ENCODE results near the gene SPINK14. TPM values are rescaled to one million over a fixed set of nuclear protein-coding genes. Genes with fewer than 3 reads are reported as not detected.

The SPINK14 gene, protein sequence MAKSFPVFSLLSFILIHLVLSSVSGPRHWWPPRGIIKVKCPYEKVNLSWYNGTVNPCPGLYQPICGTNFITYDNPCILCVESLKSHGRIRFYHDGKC
- not detected for total RNA-seq

DNA sequence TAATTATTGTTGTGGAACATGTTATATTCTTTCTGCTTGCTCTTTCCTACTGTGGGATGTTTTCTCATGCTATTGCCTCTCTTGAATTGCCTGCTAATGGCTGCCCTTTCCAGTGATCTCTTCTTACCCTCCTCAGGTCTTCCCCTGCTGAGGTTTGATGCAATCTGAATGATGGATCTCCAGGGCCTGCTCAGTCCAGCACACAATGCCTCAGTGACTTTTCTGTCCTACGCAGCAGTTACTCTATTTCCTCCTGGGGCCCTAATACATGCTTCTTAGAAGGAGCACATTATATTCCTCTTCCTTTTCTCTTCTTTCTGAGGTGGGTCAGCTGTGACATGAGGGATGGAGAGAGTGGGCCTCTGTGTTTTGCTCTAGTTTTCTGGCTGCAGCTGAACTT is at the start of gene SPINK14:
SPINK14 (plus strand) TSS at position 301 of the 400 bp plus-strand sequence. CDS start 1,187 bp downstream, outside the sequence.
- Histone ChIP-seq H3K4me1 (no peaks in the 10 kb centered on the region), H3K4me3 (no peak within 1 kb of the TSS), H3K9me3 (no peaks in the 10 kb centered on the region), H3K36me3 (no peaks in the 10 kb centered on the region), H3K27ac (no peak within 1 kb of the TSS), H3K27me3 (no peaks in the 10 kb centered on the region)
- in situ Hi-C loops (cut with MboI; ENCODE audit: low sequenced_read_pairs in 4 of 4): no loop called here
- intact Hi-C loops (cut with DNase I; ENCODE audit: low total_unique reads): no loop called here
- no peak for TF ChIP-seq POLR2A (IDR thresholded peaks at IDR 0.05)
- no peak for DNase-seq
- ATAC-seq: no peak

DNA sequence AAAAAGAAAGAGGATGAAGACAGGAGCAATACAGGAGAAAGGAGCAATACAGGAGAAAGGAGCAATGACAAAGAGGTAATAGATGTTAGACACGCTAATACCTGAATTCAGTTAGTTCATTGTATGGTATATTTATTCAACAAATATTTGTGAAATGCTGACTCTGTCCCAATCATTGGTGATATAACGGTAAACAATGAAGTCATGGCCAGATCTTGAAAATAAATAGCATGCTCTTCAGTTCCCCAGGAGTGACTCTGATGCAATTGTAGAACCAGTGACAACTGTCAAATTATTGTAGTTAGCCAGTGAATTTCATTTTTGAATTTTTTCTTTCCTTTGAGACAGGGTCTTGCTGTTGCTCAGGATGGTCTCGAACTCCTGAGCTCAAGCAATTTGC is 48.0 kb upstream of the SPINK14 start:
- intact Hi-C loops (cut with DNase I; ENCODE audit: low total_unique reads): no loop called here
- no peak for ATAC-seq

DNA sequence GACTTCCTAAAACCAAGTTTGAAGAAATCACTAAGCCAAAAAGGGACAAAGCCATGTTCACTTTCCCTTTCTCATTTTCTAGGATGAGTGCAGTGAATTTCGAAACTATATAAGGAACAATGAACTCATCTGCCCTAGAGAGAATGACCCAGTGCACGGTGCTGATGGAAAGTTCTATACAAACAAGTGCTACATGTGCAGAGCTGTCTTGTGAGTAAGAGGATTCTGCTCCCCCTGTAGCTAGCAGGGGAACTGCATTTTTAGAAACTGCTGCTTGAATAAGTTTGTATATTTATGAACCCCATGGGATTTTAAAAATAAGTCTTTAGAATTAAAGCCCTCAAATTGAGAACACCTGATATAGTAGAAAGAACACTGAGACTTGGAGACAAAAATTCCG is 42.7 kb upstream of the SPINK14 start:
- no peaks in the 10 kb centered on the region for H3K36me3 ChIP-seq
- H3K27ac ChIP-seq: no peak overlapping the region
- intact Hi-C loops (cut with DNase I; ENCODE audit: low total_unique reads): no loop called here
- DNase-seq (no peak), ATAC-seq (no peak)
- no peak overlapping the region for H3K4me3 ChIP-seq
- no peaks in the 10 kb centered on the region for H3K27me3 ChIP-seq
- no peaks in the 10 kb centered on the region for H3K9me3 ChIP-seq
- TF ChIP-seq POLR2A (IDR thresholded peaks at IDR 0.05): no peak
- TF ChIP-seq, protein P1, sequence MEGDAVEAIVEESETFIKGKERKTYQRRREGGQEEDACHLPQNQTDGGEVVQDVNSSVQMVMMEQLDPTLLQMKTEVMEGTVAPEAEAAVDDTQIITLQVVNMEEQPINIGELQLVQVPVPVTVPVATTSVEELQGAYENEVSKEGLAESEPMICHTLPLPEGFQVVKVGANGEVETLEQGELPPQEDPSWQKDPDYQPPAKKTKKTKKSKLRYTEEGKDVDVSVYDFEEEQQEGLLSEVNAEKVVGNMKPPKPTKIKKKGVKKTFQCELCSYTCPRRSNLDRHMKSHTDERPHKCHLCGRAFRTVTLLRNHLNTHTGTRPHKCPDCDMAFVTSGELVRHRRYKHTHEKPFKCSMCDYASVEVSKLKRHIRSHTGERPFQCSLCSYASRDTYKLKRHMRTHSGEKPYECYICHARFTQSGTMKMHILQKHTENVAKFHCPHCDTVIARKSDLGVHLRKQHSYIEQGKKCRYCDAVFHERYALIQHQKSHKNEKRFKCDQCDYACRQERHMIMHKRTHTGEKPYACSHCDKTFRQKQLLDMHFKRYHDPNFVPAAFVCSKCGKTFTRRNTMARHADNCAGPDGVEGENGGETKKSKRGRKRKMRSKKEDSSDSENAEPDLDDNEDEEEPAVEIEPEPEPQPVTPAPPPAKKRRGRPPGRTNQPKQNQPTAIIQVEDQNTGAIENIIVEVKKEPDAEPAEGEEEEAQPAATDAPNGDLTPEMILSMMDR (IDR thresholded peaks at IDR 0.05 in 4 of 5, conservative IDR thresholded peaks at IDR 0.05 in 1 of 5): no peak
- in situ Hi-C loops (cut with MboI; ENCODE audit: low sequenced_read_pairs in 4 of 4): no loop called here
- H3K4me1 ChIP-seq: no peaks in the 10 kb centered on the region

More for the DNA sequence above, 48.0 kb upstream of the SPINK14 start:
- no peak for DNase-seq
- no peaks in the 10 kb centered on the region for H3K36me3 ChIP-seq
- no peaks in the 10 kb centered on the region for H3K4me1 ChIP-seq
- no peaks in the 10 kb centered on the region for H3K27me3 ChIP-seq
- no peak overlapping the region for H3K4me3 ChIP-seq
- no peaks in the 10 kb centered on the region for H3K9me3 ChIP-seq
- in situ Hi-C loops (cut with MboI; ENCODE audit: low sequenced_read_pairs in 4 of 4): no loop called here
- no peak for TF ChIP-seq POLR2A (IDR thresholded peaks at IDR 0.05)
- TF ChIP-seq, protein P1 (IDR thresholded peaks at IDR 0.05 in 4 of 5, conservative IDR thresholded peaks at IDR 0.05 in 1 of 5): no peak
- H3K27ac ChIP-seq: no peak overlapping the region

DNA sequence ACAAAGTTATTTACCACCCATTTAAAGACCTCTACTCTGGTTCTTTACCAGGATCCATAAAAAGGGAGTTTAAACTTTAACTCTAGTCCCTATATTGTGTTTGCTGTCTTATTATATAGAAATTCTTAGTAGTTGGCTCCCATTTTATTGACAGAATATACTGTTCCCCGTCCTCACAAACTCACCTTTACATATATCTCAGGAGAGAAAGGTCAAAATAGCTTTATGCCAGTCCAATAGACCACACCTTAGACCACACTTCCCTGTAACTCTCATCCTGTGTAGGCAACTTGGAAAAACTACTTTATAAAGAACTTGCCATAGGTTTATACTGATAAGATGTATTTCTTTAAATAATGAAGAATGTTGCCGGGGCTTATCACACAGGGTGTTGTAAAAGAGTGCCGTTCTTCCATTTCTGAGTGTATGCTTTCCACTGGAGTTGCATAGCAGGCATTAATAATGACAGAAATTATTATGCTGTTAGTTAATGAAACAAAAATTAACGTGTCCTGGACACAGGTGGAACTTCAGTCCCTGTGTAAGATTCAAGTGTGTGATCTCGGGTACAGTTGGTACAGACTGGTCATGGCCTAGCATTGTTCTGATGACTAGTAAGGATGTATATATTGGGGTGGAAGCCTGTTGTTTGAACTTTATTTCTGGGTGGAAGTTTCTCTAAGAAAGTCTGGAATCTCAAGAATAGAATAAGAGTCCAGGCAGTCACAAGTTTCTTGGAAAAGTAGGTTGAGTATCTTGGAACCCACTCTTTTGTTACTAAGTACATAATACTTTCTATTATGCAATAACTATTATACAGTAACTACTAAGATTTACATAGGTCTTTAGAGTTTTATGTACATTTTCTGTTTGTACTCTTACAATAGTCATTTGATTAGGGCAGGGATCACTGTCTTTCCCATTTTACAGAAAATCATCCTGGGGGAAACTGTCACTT is 33.0 kb upstream of the SPINK14 start:
- no peaks in the 10 kb centered on the region for H3K4me1 ChIP-seq
- H3K27me3 ChIP-seq: no peaks in the 10 kb centered on the region
- ATAC-seq (no peak), DNase-seq (no peak)
- no peak overlapping the region for H3K4me3 ChIP-seq
- intact Hi-C loops (cut with DNase I; ENCODE audit: low total_unique reads) (no loop called here), in situ Hi-C loops (cut with MboI; ENCODE audit: low sequenced_read_pairs in 4 of 4) (no loop called here)
- H3K9me3 ChIP-seq: no peaks in the 10 kb centered on the region
- TF ChIP-seq, protein P1 (IDR thresholded peaks at IDR 0.05 in 4 of 5, conservative IDR thresholded peaks at IDR 0.05 in 1 of 5): no peak
- TF ChIP-seq POLR2A (IDR thresholded peaks at IDR 0.05): no peak
- H3K36me3 ChIP-seq: no peaks in the 10 kb centered on the region
- no peak overlapping the region for H3K27ac ChIP-seq

DNA sequence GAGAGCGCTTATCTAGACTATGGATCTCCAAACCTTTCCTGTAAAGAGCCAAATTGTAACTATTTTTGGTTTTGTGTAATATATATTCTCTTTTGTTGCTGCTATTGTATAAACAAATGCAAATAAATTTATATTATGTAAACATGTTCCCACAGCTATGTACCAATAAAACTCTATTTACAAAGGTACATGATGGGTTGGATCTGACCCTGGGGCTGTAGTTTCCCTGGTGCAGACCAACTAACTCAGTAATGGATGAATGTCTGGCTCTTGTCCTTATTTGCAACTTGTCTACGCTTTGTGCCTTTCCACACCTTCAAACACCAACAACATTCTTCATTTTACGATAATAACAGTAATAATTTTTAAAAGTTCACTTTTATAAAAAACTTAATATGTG is 27.5 kb upstream of the SPINK14 start:
- intact Hi-C loops (cut with DNase I; ENCODE audit: low total_unique reads) (no loop called here), in situ Hi-C loops (cut with MboI; ENCODE audit: low sequenced_read_pairs in 4 of 4) (no loop called here)
- no peak for ATAC-seq
- no peaks in the 10 kb centered on the region for H3K36me3 ChIP-seq
- no peaks in the 10 kb centered on the region for H3K9me3 ChIP-seq
- no peak overlapping the region for H3K27ac ChIP-seq
- TF ChIP-seq, protein P1 (IDR thresholded peaks at IDR 0.05 in 4 of 5, conservative IDR thresholded peaks at IDR 0.05 in 1 of 5): no peak
- TF ChIP-seq POLR2A (IDR thresholded peaks at IDR 0.05): no peak
- H3K27me3 ChIP-seq: no peaks in the 10 kb centered on the region
- no peak for DNase-seq
- no peak overlapping the region for H3K4me3 ChIP-seq
- no peaks in the 10 kb centered on the region for H3K4me1 ChIP-seq
